HG02571 (cell line): Measurements from ENCODE around the gene PCSK5.

ENCODE experiments used
- ATAC-seq: cut with Tn5 transposase; IDR thresholded peaks from one replicate; pipeline ENCODE4 v1.9.1; 2021; ENCODE audit warnings: mild to moderate bottlenecking, moderate library complexity; ENCODE audit not compliant: unreplicated experiment

PCSK5 gene

DNA sequence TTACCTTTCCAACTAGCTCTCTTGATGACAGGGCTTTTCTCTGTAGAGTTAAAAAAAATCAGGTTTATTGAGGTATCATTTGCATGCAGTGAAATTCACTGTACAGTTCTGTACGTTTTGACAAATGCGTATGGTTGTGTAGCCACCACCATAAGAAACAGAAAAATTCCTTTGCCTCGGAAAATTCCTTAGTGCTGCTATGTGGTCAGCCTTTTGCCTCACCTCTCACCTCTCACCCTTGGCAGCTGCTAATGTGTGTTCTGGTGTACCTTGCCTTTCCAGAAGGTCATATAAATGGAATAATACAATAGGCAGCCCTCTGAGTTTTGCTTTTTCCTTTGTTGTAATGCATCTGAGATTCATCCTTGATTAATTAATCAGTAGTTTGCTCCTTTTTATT is 28.4 kb downstream of the PCSK5 start:
- ATAC-seq = no peak

DNA sequence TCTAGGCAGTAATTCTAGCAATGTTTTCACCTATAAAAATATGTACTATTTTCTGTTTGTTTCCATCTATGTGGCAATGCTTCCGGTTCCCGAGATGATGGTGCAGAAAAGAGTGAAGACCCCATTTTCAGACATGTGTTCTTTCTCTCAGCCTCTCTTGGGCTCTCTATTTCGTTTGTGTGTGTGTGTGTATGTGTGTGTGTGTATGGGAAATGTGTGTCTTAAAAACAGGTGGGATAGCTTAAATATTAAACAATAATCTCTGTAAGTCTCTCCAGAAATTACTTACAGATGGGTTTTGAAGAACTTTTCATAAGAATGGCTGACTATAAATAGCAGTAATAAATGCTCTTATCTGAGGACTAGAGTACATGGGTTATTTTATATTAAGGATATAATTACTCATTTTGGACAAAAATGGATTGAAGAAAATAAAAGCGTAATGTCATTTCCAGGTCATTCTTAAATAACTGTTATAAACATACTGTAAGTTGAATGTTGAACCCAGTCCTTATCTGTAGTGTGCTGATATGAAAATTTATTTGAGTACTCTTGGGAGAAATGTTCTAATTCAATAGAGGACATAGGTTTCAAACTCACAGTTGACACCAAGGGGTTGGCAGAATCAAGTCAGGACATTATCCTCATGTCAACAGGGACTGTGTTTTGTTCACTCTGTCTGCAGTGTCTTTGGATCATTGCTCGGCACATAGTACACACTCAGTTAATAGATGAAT is 31.1 kb downstream of the PCSK5 start:
- no peak for ATAC-seq

DNA sequence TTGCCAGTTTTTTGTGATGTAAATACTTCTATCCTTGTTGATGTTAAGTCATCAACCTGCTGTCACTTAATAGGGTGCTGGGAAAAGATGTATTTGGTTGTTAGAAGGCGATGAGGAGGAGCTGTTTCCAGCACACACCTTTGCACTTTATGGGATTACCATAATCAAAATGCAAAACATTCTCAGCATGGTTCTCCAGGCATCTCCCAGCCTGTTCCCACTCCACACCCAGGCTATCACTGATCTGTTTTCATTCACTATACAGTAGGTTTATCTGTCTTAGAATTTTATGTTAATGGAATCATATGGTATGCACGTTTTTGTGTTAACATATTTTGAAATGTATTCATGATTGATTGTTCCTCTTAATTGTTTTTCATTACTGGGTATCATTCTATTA is 35.9 kb downstream of the PCSK5 start:
- no peak for ATAC-seq

DNA sequence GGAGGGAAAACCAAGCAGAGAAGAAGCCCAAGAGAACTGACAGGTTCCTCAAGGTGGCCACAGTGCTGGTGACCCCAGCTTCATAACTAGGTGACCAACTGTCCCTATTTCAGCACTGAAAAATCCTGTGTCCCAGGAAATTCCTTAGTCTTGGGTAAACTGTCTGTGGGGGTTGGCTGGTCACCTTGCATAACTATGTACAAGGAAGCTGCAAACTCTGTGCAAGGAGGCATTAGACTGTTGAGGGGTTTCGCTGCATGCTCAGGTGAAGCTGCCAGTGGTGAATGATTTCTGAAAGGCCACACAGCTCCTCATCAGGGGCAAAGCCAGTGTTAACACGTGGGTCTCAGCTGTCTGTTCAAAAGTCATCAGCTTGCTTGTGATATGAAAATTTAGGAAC is 36.9 kb downstream of the PCSK5 start:
- no peak for ATAC-seq

DNA sequence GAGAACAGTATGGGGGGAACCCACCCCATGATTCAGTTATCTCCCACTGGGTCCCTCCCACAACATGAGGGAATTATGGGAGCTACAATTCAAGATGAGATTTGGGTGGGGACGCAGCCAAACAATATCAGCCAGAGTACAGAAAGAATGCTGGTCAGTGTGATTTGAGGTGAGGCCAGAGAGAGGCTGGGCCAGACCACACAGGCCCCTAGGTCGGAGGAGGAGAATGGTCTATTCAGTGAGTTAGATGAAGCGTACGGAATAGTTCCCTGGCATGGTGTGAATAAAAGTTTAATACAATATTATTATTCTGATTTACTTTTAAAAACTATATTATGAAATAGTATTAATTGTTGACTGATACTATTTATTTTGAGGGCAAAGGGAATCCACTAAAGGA is 39.7 kb downstream of the PCSK5 start:
- no peak for ATAC-seq

DNA sequence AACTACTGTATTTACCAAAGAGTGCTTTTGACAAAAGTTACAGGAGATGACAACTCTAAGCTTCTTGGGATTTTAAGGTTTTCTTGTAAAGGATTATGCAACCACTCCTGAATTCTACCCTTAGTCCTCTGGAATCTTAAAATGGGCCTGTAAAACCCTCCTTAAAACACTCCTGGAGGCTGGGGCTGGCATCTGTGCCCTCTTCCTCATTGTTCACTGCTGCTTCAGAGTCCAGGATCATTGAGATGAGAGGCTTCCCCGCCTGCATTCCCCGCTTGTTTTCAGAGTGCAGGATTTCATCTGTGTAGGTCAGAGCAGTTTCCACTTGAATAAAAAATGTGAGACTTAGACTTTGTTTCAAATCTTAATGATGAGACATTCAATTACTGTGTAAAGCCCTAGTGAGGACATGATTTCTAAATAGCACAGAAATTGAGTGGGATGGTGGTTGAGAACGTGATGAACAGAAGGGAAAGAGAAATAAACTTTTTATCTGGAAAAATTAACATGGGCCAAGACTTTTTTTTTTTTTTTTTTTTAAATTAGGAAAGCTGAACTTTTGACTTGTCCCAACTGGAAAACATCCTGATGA is 40.4 kb downstream of the PCSK5 start:
- no peak for ATAC-seq

DNA sequence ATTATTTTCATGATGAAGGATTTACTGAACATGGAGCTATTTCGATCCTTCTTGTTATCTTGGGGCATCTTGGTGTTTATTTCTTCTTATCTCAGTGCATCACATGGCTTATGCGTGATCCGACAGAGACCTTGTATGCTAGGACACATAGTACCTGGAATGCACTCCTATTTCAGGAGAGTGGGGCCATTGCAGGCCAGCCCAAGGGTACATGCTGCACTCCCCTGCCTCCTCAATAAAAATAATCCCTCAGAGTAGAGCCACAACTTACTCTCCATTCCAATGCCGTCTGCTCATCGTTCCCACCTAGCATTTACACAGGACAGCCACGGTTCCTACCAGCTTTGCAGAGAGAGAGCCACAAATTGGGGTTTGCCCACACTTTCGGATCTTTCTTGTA is 43.5 kb downstream of the PCSK5 start:
- ATAC-seq = no peak

DNA sequence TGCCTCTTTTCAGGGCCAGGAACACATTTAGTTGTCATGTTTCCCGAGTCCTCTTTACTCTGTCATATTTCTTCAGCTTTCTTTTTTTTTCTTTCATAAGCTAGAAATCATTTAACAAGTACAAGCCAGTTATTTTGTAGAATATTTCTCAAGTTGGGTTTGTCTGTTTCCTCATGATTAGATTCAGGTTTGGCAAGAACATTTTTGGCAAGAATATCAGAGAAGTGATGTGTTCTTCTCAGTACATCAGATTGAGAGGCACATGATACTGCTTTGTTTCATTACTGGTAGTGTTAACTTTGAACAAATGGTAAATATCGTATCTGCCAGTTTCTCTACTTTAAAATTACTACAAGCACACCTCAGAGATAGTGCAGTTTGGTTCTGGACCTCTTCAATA is 45.1 kb downstream of the PCSK5 start:
- ATAC-seq = no peak

DNA sequence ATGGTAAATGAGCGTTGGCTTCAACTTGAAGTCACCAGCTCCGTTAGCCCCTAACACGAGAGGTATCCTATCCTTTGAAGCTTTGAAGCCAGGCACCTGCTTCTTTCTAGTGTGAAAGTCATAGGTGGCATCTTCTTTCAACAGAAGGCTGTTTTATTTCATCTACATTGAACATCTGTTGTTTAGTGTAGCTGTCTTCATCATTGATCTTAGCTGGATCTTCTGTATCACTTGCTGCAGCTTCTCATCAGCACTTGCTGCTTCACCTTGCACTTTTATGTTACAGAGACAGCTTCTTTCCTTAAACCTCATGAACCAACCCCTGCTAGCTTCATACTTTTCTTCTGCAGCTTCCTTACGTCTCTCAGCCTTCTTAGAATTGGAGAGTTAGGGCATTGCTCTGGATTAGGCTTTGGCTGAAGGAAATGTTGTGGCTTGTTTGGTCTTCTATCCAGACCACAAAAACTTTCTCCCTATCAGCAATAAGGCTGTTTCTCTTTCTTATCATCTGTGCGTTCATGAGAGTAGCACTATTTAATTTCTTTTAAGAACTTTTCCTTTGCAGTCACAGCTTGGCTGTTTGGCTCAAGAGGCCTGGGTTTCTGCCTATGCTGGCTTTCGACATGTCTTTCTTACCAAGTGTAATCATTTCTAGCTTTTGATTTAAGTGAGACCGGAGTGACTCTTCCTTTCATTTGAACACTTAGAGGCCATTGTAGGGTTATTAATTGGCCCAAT is 47.2 kb downstream of the PCSK5 start:
- ATAC-seq = no peak

DNA sequence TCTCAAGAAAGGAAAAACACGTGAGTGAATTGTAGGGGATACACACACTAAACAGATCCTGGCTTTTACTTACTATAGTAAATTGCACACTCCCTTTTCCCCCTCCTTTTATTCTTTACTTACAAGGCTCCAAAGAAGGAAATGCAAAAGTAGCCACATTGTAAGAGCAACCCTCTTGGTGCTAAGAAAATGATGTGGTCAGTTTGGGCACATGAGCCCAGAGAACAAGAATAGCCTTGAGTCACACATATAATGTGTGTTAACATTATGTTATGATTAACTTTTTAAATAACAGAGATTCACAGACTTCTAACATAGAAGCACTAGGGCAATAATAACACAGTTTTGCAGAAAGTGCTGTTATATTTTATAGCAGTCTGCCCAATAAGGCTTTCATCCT is 48.5 kb downstream of the PCSK5 start:
- no peak for ATAC-seq

DNA sequence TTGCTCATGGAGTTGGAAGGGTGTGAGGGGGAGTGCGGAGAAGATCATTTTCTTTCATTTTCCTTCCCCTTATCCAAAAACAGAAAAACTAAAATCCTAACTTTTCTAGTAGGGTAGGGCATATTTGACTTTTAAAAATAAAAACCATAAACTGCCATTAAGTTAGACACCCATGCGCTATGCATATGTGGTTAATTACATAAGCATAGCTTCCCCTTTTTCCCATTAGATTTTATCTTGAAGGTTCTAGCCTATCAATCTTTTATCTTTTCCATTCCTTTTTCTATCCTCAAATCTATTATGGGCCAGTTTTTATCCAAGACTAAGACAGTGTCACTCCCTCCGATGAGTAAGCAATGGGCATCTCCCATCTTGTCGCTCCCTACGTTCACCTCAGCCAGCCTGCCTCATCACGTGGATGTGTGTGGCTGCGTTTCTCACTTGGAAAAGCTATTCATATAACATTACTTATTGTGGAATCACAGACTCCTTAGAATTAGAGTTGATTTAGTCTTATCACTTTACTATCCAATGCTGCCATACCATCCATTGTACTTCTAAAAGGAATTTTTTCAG is 49.2 kb downstream of the PCSK5 start:
- no peak for ATAC-seq

DNA sequence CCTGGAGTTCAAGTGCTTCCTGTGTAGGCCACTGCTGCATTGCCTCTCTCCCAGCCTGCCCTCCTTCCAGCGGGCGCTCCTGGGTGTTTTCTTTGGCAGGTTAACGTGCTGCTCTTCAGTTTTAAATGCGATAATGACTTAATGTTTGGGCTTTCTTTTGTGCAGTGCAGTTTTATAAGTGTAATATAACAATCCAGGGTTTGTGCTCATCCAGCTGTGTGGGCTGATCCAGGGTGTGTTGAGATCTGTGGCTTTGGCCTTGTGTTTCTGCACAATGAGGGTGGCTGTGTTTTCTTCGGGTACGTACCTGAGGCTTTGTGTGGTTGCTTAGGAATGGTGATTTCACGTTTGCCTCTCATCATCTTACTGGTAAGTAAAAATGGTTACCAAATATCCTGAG is 50.6 kb downstream of the PCSK5 start:
- ATAC-seq = no peak

DNA sequence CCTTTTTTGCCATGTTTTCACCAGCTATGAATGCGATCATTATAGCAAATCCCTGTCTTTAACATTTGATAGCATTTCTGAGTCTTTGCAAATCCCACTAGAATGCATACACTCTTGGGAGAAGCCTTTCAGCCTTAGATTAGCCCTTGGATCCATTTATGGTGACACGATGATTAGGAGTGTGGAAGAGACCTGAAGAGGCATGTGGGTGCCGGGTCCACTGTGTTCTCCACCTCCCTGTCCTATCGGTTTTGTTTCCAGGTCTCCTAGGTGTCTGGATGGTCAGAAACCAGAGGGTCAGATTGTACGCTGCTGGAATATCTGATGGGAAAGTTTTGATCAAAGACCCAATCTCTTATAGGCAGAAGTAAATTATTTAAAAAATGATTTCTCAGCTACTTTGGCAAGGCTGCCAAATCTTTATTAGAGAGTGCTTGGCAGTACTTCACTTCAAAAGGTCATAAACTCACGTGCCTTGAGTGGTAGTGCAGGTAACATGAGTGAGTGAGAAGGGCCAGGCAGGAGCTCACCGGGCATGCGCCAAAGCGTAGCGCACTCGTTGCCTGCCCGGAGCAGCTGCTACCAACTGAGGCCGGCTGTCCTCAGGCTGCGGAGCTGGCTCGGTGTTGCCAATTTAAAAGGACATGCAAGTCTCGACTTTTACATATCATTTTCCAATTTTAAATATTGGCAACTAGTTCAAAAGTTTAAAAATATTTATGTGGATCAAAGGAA is 51.3 kb downstream of the PCSK5 start:
- no peak for ATAC-seq

DNA sequence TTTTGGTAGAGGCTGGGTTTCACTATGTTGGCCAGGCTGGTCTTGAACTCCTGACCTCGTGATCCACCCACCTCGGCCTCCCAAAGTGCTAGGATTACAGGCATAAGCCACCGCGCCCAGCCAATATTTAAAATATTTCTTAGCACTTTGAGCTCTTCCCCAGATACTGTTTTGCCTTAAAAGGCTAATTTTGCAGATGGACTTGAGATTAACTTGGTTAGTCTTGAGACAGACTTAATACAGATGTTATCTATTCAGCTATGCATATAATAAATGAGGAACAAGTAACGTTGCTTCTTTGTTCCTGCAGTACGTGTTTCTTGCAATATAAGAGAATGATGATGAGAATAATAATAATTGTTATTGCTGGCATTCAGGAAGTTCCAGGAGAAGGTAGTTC is 56.3 kb downstream of the PCSK5 start:
- ATAC-seq = no peak

DNA sequence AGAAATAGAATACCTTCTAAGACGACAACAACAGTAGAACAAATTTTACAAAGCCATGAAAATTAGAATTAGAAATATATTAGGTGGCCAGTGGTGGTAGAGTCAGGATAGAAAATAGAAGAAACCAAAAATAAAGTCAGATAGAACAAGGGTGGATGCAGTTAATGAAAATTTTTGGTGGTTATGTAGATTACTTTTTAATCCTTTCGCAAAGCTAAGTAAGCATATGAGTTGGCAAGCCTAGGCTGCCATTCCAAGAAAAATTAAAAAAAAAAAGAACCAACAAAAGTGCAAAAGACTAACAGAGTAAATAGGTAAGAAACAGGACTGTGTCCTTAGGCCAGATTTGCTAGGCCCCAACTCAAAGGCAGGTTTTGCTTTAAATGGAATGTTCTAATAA is 56.8 kb downstream of the PCSK5 start:
- no peak for ATAC-seq

DNA sequence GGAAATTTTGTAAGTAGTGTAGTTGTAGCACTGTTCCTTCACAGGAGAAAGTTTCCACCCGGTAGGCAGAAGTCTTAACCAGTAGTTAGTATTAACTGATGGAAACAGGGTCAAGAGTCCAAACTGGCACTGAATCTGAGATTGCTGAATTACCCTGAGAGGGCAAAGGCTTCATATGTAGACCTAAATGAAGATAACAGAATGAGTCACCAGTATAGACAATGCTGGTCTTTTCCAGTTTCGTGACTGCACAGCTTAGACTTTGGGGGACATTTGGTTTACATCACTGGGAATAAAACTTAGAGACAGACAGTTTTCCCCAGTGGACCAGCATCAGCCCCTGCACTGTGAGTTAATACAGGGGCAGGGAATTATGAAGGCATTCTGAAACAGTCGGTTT is 60.5 kb downstream of the PCSK5 start:
- no peak for ATAC-seq

DNA sequence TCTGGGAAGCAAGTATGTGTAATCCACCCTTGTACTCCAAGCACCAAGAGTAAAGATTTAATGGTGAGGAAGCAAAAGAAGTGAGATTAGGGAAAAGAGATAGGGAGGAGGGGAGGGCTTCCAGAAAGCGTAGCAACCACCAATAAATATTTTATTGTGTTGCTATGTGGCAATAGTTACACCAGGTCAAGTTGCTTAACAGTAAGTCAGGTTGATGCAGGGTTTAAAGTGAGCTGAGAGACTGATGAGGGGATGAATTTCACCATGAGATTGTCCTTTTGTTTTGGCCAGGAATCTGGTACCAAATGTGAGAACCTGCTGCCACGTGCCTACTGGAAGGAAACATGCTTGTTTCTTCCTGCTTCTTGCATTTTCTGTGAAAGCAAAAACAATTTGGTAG is 62.7 kb downstream of the PCSK5 start:
- no peak for ATAC-seq

DNA sequence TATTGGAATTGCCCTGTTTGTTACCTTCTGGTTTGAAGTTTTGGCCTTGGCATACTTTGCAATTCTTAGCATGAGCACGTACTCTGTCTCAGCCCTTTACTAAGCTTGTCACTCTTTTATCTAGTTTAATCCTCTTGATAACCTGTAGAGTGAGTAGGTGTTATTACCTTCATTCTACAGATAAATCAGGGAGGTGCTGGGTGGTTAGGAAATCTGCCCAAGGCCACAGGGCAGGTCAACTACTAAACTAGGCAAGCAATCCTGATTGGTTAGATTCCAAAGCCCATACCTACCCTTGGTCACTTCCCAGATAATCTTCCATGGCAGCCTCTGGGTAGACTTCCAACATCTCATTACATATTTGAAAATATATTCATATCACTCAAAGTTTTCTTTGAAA is 65.7 kb downstream of the PCSK5 start:
- ATAC-seq = no peak

DNA sequence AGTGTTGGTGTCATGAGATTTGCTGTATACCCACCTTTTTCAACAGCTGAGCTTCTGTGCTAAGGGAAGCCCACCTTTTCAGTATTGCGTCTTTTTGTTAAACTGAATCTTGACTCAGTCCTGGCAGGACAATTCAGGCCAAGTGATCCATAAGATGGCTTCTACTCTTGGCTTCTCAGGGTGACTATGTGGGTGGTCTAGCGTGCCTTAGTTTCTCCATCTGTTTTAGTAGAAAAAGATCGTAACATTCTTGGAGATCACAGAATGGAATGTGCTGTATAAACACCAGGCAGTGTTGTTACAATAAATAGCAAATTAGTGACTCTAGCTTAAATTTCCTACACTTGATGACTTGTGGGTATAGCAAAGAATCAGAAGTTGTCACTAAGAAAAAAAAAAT is 66.6 kb downstream of the PCSK5 start:
- ATAC-seq = no peak

DNA sequence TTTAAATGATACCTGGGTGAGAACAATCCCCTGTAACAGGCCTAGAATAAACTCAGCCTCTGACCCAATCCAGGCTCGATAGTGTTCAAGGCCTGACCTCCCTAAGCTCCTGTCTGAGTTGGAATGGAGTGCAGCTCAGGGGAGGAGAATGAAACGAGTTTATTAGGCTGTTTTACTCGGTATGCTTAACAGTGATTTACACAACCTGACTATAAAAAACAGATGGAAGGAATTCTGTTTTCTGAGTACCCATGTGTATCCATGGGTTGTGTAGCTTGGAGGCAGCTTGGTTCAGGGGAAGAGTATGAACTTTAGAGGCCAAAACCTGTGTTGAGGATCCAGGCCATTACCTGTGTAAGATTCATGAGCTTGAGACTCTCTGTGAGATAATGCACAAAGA is 67.8 kb downstream of the PCSK5 start:
- no peak for ATAC-seq

DNA sequence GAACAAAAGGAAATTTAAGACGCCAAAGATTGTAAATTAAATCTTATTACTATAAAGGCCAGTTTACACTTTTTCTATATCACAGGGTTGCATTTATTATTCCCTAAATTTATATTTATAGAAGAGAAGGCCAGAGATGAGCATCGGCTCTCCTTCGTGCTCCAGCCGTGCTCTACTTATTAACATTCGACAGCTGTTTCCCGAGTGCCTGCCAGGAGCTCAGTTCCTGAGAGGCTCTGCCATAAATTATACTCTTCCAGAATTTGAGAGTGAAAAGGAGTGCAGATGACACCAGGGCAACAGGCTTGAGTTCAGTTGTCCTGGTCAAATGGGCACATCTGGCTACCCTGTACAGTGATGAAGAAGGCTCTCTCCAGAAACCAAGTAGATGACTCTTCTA is 70.1 kb downstream of the PCSK5 start:
- ATAC-seq = no peak
